WI38 (cell line): ENCODE results near the gene WHRN.

Experiments
- H3K4me3 ChIP-seq: 2 replicates; pipeline ENCODE4 v1.5.1; 2011; ENCODE audit warnings: low read depth, mild to moderate bottlenecking, control low read depth, low read length
- CTCF ChIP-seq: IDR thresholded peaks from 2 replicates; pipeline ENCODE4 v1.5.1; 2012; ENCODE audit warnings: low read depth, mild to moderate bottlenecking, control low read depth, low read length

WHRN gene

GRCh38 chr9:114491430-114492003 lies 13.8 kb downstream of the WHRN start:
- TF ChIP-seq CTCF, result no peak
- H3K4me3 ChIP-seq, result no peak overlapping the region

DNA sequence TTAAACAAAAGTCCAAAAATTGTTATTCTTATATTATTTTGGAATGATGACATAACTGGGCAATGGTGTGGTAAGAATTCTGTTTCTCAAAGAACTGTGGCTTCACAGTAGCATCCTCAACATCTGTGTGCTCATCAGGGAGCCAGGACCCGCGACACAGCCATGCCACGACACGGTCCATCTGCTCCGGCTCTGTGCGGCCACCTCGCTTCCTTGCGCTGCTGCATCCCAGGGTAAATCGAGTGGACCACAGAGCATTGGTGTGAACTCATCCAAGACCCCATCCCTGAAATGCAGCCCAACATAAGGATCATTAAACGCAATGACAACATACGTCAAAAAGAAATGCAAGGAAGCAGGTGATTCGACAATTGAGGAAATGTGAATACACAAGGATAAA lies 15.3 kb downstream of the WHRN start:
- TF ChIP-seq CTCF, result no peak
- H3K4me3 ChIP-seq, result no peak overlapping the region

- TF ChIP-seq CTCF, result no peak
- no peak overlapping the region for H3K4me3 ChIP-seq
Observed at GRCh38 chr9:114488398-114489129, 16.7 kb downstream of the WHRN start.

GRCh38 chr9:114487607-114488300 lies 17.5 kb downstream of the WHRN start:
- TF ChIP-seq CTCF, result peak; percentile 83
- H3K4me3 ChIP-seq, result no peak overlapping the region

DNA sequence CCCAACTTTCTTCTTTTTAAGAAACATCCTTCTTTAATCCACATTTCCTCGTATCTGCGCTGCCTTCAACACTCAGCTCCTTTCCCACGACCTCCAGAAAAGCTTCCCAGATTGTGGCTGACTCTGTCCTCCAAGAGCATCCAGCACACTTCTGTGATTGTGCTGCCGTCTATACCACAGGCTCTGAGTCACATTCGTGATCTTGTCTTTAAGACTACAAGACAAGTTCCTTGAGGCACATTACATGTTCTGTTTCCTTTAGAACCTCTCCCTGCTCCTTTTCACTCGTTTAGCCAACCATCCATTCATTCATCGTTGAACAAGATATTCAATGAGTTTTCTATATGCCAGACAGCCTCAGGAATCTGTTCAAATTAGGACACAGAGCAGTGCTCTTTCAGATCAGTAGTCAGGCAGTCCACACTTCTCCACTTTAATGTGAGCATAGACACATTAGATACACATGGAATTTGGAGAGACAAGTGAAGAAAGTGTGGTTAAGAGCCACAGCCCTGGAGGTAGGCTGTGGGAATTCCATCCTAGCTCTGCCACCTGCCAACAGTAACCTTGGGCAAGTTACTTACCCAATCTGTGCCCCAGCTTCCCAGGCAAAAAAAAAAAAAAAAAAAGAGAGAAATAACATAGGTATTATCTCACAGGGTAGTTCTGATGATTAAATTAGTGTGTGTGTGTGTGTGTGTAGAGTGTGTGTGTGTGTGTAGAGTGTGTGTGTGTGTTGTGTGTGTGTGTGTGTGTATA lies 18.9 kb downstream of the WHRN start:
- H3K4me3 ChIP-seq, result no peak overlapping the region
- no peak for TF ChIP-seq CTCF

GRCh38 chr9:114484854-114485443 lies 20.3 kb downstream of the WHRN start:
- TF ChIP-seq CTCF, result no peak
- H3K4me3 ChIP-seq, result no peak overlapping the region
